HFFc6 (cell line): ENCODE data around the gene NOP58. TPM values are rescaled to one million over a fixed set of nuclear protein-coding genes. Genes with fewer than 3 reads are reported as not detected.
"Not testable (repeated sequence)": the region's sequence is repeated elsewhere in the genome, so short reads cannot be mapped to it uniquely, and the experiment has no call there.

Experiments used
- DNase-seq: peaks from one replicate; pipeline ENCODE4 v3.0.0-alpha.2; 2018
- H3K27ac Mint-ChIP-seq: 2 replicates; pipeline ENCODE4 v1.8.0; 2020; ENCODE audit warnings: mild to moderate bottlenecking, mixed read lengths
- H3K27me3 Mint-ChIP-seq: 2 replicates; pipeline ENCODE4 v1.8.0; 2021; ENCODE audit warnings: mild to moderate bottlenecking, moderate library complexity, mixed read lengths; ENCODE audit not compliant: insufficient read depth
- H3K36me3 Mint-ChIP-seq: 2 replicates; pipeline ENCODE4 v1.8.0; 2021; ENCODE audit warnings: low read depth, mixed read lengths
- H3K4me1 Mint-ChIP-seq: 2 replicates; pipeline ENCODE4 v1.8.0; 2020; ENCODE audit warnings: low read depth, mixed read lengths
- H3K4me3 Mint-ChIP-seq: 2 replicates; pipeline ENCODE4 v1.8.0; 2020; ENCODE audit warnings: mild to moderate bottlenecking, moderate library complexity, mixed read lengths
- H3K9me3 Mint-ChIP-seq: 2 replicates; pipeline ENCODE4 v1.8.0; 2020; ENCODE audit warnings: mild to moderate bottlenecking, mixed read lengths
- total RNA-seq, 6 experiments: library from RNA; stranded (reverse); fragmentation: NEBNext Ultra II Directional; extraction: Animal tissue kit (Norgen Biotek cat#: 25700); gene quantifications; 2 replicates in 1 of 6; 3 replicates in 5 of 6; pipeline ENCODE4 v1.2.3, GENCODE V29; 2021
- TF ChIP-seq, protein P1 (sequence below): fragments of 200-600 bp; sonication (generic); IDR thresholded peaks from 2 replicates; pipeline ENCODE4 v1.5.0; 2021; ENCODE audit warnings: antibody characterized with exemption, mild to moderate bottlenecking

NOP58 gene
- total RNA-seq, 6 experiments from 2014 or later = 50.2 to 61.9 (median 57.0) TPM

GRCh38 chr2:202270487-202270886 lies 4.9 kb downstream of the NOP58 start:
- peaks cover 39% of the 10 kb centered on the region for H3K4me1 Mint-ChIP-seq

DNA sequence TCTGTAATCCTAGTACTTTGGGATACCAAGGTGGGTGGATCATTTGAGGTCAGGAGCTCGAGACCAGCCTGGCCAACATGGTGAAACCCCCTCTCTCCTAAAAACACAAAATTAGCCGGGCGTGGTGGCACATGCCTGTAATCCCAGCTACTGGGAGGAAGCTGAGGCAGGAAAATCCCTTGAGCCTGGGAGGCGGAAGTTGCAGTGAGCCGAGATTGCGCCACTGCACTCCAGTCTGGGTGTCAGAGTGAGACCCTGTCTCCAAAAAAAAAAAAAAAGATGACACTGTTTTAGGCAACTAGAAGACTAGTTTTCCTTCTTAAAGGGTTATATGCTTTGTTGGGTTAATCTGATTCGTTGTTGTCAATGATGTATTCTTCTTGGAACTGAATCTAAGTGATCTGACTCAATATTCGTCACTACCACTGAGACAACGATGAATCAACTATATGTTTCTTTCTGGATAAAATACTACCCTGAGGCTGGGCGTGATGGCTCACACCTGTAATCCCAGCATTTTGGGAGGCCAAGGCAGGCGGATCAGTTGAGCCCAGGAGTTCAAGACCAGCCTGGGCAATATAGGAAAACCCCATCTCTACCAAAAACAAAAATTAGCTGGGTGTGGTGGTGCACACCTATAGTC lies 10.6 kb downstream of the NOP58 start:
- DNase-seq = peak; percentile 84
- Mint-ChIP-seq H3K4me1 (peaks cover 49% of the 10 kb centered on the region), H3K4me3 (peak overlapping the region; percentile 72), H3K27ac (peak overlapping the region; percentile 85), H3K36me3 (peaks cover 21% of the 10 kb centered on the region)
- not testable (repeated sequence) for H3K27me3 Mint-ChIP-seq, H3K9me3 Mint-ChIP-seq

More at GRCh38 chr2:202270487-202270886, 4.9 kb downstream of the NOP58 start:
- Mint-ChIP-seq H3K27ac (peak overlapping the region; percentile 55), H3K36me3 (peaks cover 18% of the 10 kb centered on the region), H3K27me3 (no peaks in the 10 kb centered on the region), H3K9me3 (no peaks in the 10 kb centered on the region; the same call in 1 of the 2 replicates), H3K4me3 (peak overlapping the region; percentile 39)
- TF ChIP-seq, protein P1, sequence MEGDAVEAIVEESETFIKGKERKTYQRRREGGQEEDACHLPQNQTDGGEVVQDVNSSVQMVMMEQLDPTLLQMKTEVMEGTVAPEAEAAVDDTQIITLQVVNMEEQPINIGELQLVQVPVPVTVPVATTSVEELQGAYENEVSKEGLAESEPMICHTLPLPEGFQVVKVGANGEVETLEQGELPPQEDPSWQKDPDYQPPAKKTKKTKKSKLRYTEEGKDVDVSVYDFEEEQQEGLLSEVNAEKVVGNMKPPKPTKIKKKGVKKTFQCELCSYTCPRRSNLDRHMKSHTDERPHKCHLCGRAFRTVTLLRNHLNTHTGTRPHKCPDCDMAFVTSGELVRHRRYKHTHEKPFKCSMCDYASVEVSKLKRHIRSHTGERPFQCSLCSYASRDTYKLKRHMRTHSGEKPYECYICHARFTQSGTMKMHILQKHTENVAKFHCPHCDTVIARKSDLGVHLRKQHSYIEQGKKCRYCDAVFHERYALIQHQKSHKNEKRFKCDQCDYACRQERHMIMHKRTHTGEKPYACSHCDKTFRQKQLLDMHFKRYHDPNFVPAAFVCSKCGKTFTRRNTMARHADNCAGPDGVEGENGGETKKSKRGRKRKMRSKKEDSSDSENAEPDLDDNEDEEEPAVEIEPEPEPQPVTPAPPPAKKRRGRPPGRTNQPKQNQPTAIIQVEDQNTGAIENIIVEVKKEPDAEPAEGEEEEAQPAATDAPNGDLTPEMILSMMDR = no peak
- DNase-seq = no peak

GRCh38 chr2:202278036-202278760 lies 12.6 kb downstream of the NOP58 start:
- TF ChIP-seq, protein P1 = no peak
- H3K36me3 Mint-ChIP-seq = peaks cover 29% of the 10 kb centered on the region
- peak overlapping the region; percentile 71 for H3K27ac Mint-ChIP-seq
- peaks cover 37% of the 10 kb centered on the region for H3K4me1 Mint-ChIP-seq
- no peaks in the 10 kb centered on the region for H3K9me3 Mint-ChIP-seq
- no peaks in the 10 kb centered on the region for H3K27me3 Mint-ChIP-seq
- peak overlapping the region; percentile 41 for H3K4me3 Mint-ChIP-seq
- peak; percentile 62 for DNase-seq

DNA sequence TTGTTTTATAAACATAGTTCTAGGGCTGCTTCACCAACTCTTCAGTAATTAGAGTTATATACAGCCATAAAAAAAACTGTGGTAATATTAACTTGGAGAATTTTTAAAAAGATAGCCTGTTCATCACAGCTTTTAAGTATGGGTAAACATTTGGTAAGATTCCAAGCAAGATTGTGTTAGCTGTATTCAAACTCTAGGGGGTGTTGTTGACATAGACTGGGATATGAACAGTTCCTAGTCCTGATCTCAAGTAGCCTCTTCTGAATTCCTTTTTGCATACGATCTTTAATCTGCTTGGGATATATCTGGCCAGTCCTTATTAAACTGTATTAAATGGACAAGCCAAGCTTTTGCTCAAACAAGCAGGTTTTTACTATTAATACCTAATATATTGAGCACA lies 13.4 kb downstream of the NOP58 start:
- TF ChIP-seq, protein P1 = peak; percentile 74
- Mint-ChIP-seq H3K4me3 (no peak overlapping the region), H3K27ac (peak overlapping the region; percentile 71; the same call in 1 of the 2 replicates), H3K9me3 (no peaks in the 10 kb centered on the region), H3K4me1 (peaks cover 33% of the 10 kb centered on the region), H3K36me3 (peaks cover 29% of the 10 kb centered on the region), H3K27me3 (no peaks in the 10 kb centered on the region)
- DNase-seq = peak; percentile 68

- TF ChIP-seq, protein P1 = no peak
- Mint-ChIP-seq H3K4me3 (no peak overlapping the region), H3K27ac (no peak overlapping the region), H3K36me3 (peaks cover 36% of the 10 kb centered on the region), H3K4me1 (peaks cover 22% of the 10 kb centered on the region), H3K9me3 (no peaks in the 10 kb centered on the region), H3K27me3 (0 out of 2 replicates have a peak, but pooled peaks cover 2% of the 10 kb centered on the region)
- DNase-seq = no peak
Observed at GRCh38 chr2:202286595-202286994, 21.0 kb downstream of the NOP58 start.
